CD4-positive, alpha-beta T cell (primary cell): ENCODE data around the gene TBCEL. TPM values are rescaled to one million over a fixed set of nuclear protein-coding genes. Genes with fewer than 3 reads are reported as not detected.

Experiments used
- ATAC-seq: fragments of 200-7000 bp; cut with Tn5 transposase; one replicate; pipeline ENCODE4 v1.10.0; 2022; ENCODE audit warnings: mild to moderate bottlenecking; ENCODE audit not compliant: poor library complexity
- CTCF ChIA-PET: fragments of 350-600 bp; sonication (Branson Sonifier 250); formaldehyde crosslinking; loops from one replicate; lab custom pipeline; 2021; ENCODE audit warnings: antibody characterized with exemption, inconsistent platforms; lab: Charles Lee
- POLR2A ChIA-PET: fragments of 350-600 bp; sonication (Branson Sonifier 250); formaldehyde crosslinking; loops from one replicate; lab custom pipeline; 2021; ENCODE audit warnings: antibody characterized with exemption, inconsistent platforms; lab: Charles Lee
- DNase-seq, 14 experiments: peaks; one replicate each; pipeline ENCODE4 v3.0.0-alpha.2; 2013 to 2020; ENCODE audit warnings: mixed read lengths in 2 of 14
- H3K27ac ChIP-seq, 2 donors: one replicate each; pipeline versions ENCODE4 v1.5.1 to v1.7.0; 2013; ENCODE audit warnings: low read length in 2 of 2, low read depth in 1 of 2, mild to moderate bottlenecking in 1 of 2
- H3K27me3 ChIP-seq, 2 experiments: 1 replicate in 1 of 2; 2 replicates in 1 of 2; pipeline versions ENCODE4 v1.6.1 to v1.7.0; 2013; ENCODE audit warnings: low read length in 2 of 2, control low read depth in 1 of 2, mild to moderate bottlenecking in 1 of 2, moderate library complexity in 1 of 2; ENCODE audit not compliant: insufficient read depth in 2 of 2, control insufficient read depth in 1 of 2
- H3K36me3 ChIP-seq: one replicate; pipeline ENCODE4 v1.6.1; 2013; ENCODE audit warnings: low read length, control low read depth; ENCODE audit not compliant: insufficient read depth
- H3K4me1 ChIP-seq: one replicate; pipeline ENCODE4 v1.6.1; 2013; ENCODE audit warnings: low read length, control low read depth; ENCODE audit not compliant: insufficient read depth
- H3K4me3 ChIP-seq: one replicate; pipeline ENCODE4 v1.5.1; 2013; ENCODE audit warnings: mild to moderate bottlenecking, low read length, moderate library complexity
- H3K9me3 ChIP-seq, 2 experiments: 1 replicate in 1 of 2; 2 replicates in 1 of 2; pipeline versions ENCODE4 v1.6.1 to v1.7.0; 2013; ENCODE audit warnings: low read length in 2 of 2, mild to moderate bottlenecking in 2 of 2, control low read depth in 1 of 2, moderate library complexity in 1 of 2; ENCODE audit not compliant: control insufficient read depth in 1 of 2, insufficient read depth in 1 of 2
- H3K27ac Mint-ChIP-seq: one replicate; pipeline ENCODE4 v1.8.0; 2020; ENCODE audit warnings: mixed read lengths
- H3K27me3 Mint-ChIP-seq: one replicate; pipeline ENCODE4 v1.8.0; 2021; ENCODE audit warnings: mixed read lengths
- H3K36me3 Mint-ChIP-seq: one replicate; pipeline ENCODE4 v1.8.0; 2021; ENCODE audit warnings: low read depth, mixed read lengths
- H3K4me1 Mint-ChIP-seq: one replicate; pipeline ENCODE4 v1.8.0; 2021; ENCODE audit warnings: low read depth, mixed read lengths
- H3K4me3 Mint-ChIP-seq: one replicate; pipeline ENCODE4 v1.8.0; 2020; ENCODE audit warnings: mild to moderate bottlenecking, mixed read lengths
- H3K9me3 Mint-ChIP-seq: one replicate; pipeline ENCODE4 v1.8.0; 2020; ENCODE audit warnings: mixed read lengths
- intact Hi-C, 2 experiments: fragments of 100-400 bp; cut with DNase I in 1 of 2; cut with micrococcal nuclease in 1 of 2; formaldehyde crosslinking; loops; one replicate each; pipeline versions ENCODE4 v1.15.1 to v1.9.0; 2023 to 2025; cut with DNase I, micrococcal nuclease
- total RNA-seq, 174 experiments: library from RNA in 2 of 174; stranded (reverse) in 2 of 174; gene quantifications; one replicate each; pipeline ENCODE4 v1.2.3 and lab custom pipeline; 2021 to 2026
- TF ChIP-seq, protein P1 (sequence below): fragments of 200-600 bp; IDR thresholded peaks from one replicate; pipeline ENCODE4 v1.8.0; 2022; ENCODE audit warnings: antibody characterized with exemption, mild to moderate bottlenecking

The TBCEL gene
- total RNA-seq, 2 experiments from 2014 or later = 19.4 to 20.3 TPM

DNA sequence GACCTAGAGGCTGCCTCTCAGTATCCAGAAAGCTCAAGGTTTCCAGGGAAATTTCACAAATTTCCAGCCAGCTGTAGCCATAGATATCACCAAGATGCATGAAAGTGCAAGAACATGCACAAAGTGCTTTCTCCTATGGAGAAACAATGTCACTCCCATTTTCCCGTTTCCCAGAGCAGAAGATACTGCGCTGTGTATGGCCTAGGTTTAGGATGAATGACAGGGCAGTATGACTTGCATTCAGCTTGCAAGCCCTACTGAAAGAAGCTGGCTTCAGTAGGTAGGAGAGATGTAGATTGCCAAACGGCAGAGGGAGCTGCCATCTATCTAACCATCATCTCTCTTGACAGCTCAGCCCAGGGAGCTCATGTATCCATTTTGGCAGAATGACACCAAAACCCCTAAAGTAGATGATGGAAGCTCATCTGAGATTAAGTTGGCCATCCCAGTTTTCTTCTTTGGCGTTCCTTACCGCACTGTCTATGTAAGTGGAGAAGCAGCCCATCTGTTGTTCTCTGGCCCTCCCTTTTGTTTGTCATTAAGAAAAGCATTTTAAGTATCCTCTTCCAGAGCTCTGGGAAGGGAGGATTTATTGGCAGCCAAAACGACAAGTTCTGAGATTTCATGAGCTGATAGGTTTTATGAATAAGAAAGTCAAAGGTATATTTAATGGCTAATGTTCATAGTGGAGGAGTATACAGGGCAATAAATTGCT is 81.7 kb downstream of the TBCEL start:
- POLR2A ChIA-PET = no interaction called here
- no peaks in the 10 kb centered on the region for H3K27me3 ChIP-seq
- intact Hi-C loops = no loop called here
- no peaks in the 10 kb centered on the region for H3K9me3 ChIP-seq
- CTCF ChIA-PET = no interaction called here
- TF ChIP-seq, protein P1, sequence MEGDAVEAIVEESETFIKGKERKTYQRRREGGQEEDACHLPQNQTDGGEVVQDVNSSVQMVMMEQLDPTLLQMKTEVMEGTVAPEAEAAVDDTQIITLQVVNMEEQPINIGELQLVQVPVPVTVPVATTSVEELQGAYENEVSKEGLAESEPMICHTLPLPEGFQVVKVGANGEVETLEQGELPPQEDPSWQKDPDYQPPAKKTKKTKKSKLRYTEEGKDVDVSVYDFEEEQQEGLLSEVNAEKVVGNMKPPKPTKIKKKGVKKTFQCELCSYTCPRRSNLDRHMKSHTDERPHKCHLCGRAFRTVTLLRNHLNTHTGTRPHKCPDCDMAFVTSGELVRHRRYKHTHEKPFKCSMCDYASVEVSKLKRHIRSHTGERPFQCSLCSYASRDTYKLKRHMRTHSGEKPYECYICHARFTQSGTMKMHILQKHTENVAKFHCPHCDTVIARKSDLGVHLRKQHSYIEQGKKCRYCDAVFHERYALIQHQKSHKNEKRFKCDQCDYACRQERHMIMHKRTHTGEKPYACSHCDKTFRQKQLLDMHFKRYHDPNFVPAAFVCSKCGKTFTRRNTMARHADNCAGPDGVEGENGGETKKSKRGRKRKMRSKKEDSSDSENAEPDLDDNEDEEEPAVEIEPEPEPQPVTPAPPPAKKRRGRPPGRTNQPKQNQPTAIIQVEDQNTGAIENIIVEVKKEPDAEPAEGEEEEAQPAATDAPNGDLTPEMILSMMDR = no peak
- H3K4me3 Mint-ChIP-seq = no peak overlapping the region
- no peak overlapping the region for H3K4me3 ChIP-seq
- no peaks in the 10 kb centered on the region for H3K27me3 Mint-ChIP-seq
- DNase-seq = no peak
- H3K4me1 ChIP-seq = no peaks in the 10 kb centered on the region
- H3K9me3 Mint-ChIP-seq = no peaks in the 10 kb centered on the region
- H3K27ac Mint-ChIP-seq = no peak overlapping the region
- H3K36me3 Mint-ChIP-seq = no peaks in the 10 kb centered on the region
- H3K27ac ChIP-seq = no peak overlapping the region
- no peaks in the 10 kb centered on the region for H3K4me1 Mint-ChIP-seq
- ATAC-seq = no peak
- no peaks in the 10 kb centered on the region for H3K36me3 ChIP-seq

DNA sequence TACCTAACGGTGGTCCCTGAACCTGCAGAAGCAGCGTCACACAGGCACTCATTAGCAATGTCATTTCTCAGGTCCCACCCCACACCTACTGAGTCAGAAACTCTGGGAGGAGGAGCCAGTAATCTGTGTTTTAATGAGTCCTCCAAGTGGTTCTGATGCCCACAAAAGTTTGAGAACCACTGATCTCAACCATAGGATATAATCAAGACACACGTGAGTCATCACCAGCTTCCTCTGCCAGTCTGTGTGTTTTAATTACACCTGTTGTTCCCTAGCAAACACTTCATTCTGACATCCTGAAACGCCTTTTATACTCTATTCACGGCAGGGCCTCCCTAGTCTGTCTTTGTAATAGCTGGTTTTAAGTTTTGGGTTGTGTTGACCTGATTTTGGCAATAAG is 82.9 kb downstream of the TBCEL start:
- Mint-ChIP-seq H3K4me1 (no peaks in the 10 kb centered on the region), H3K27ac (no peak overlapping the region), H3K27me3 (no peaks in the 10 kb centered on the region), H3K9me3 (no peaks in the 10 kb centered on the region), H3K36me3 (no peaks in the 10 kb centered on the region), H3K4me3 (no peak overlapping the region)
- DNase-seq = no peak
- Histone ChIP-seq H3K4me1 (no peaks in the 10 kb centered on the region), H3K27ac (no peak overlapping the region), H3K4me3 (no peak overlapping the region), H3K9me3 (no peaks in the 10 kb centered on the region), H3K27me3 (no peaks in the 10 kb centered on the region), H3K36me3 (no peaks in the 10 kb centered on the region)
- no peak for ATAC-seq
- intact Hi-C loops = no loop called here
- POLR2A ChIA-PET = no interaction called here
- TF ChIP-seq, protein P1 = no peak
- CTCF ChIA-PET = no interaction called here

DNA sequence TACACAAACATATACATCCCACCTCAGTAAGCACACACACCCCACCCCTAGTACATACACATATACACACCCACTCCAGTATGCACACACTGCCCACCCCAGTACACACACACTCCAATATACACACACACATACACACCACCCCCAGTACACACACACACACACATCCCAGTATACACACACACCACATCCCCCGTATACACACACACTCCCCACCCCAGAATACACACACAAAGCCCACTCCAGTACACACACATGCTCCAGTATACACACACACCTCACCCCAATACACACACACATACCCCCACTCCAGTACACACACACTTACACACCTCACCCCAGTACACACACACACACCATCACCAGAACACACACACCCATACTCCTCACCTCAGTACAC is 84.5 kb downstream of the TBCEL start:
- Mint-ChIP-seq H3K4me3 (no peak overlapping the region), H3K27ac (no peak overlapping the region), H3K4me1 (no peaks in the 10 kb centered on the region), H3K27me3 (peaks cover 10% of the 10 kb centered on the region), H3K36me3 (no peaks in the 10 kb centered on the region), H3K9me3 (no peaks in the 10 kb centered on the region)
- Histone ChIP-seq H3K27ac (no peak overlapping the region), H3K36me3 (no peaks in the 10 kb centered on the region), H3K4me3 (no peak overlapping the region), H3K4me1 (peaks cover 4% of the 10 kb centered on the region), H3K27me3 (peaks cover 4% of the 10 kb centered on the region in 2 experiments), H3K9me3 (no peaks in the 10 kb centered on the region)
- ATAC-seq (no peak), DNase-seq (no peak)
- POLR2A ChIA-PET = no interaction called here
- intact Hi-C loops = no loop called here
- TF ChIP-seq, protein P1 = no peak
- CTCF ChIA-PET = no interaction called here
